CMK (cell line): ENCODE results near the gene CEACAM6.
"Not testable (repeated sequence)": the region's sequence is repeated elsewhere in the genome, so short reads cannot be mapped to it uniquely, and the experiment has no call there.

Experiments
- DNase-seq: peaks from one replicate; pipeline ENCODE4 v3.0.0-alpha.2; 2010; ENCODE audit warnings: low read depth

CEACAM6 gene

DNA sequence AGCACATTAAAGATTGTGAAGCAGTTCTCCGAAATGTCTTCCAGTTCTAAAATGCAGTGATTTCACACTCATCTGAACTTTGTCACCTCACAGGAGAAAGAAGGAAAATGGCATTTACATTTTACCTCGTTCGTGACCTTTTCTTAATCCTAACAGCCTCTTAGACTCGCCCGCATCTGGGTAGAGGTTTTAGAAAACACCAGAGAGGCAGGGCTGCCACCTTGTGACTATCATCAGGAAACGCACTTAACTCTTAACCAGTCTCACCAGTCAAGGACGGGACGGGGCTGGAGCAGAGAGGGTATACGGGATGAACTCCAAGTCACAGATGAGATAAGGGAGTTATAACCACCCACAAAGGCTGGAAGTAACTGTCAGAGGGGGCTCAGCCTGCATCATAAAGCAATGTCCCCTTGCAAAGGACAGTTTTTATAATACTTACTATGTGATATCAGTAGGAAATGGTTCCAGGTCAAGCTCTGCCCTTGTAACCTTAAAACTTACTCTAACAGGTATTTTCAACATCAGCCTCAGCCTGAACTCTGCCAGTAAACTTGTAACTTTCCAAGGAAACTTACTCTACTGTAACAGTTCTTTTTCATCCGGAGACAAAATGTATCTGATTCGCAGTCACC, 8.6 kb upstream of the CEACAM6 start:
- no peak for DNase-seq

DNA sequence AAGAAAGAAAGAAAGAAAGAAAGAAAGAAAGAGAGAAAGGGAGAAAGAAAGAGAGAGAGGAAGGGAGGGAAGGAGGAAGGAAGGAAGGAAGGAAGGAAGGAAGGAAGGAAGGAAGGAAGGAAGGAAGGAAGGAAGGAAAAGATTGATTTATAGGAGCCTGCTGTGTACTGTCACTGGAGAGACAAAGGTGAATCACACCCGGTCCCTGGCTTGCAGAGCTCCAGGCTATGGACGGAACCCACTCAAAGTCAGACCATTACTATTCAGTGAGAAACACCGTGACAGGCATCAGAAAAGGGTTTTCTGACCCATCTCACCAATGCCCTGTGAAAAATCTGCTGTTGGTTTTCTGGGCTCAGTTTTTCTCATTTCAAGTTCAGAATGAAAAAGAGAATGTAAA, 7.3 kb upstream of the CEACAM6 start:
- no peak for DNase-seq

DNA sequence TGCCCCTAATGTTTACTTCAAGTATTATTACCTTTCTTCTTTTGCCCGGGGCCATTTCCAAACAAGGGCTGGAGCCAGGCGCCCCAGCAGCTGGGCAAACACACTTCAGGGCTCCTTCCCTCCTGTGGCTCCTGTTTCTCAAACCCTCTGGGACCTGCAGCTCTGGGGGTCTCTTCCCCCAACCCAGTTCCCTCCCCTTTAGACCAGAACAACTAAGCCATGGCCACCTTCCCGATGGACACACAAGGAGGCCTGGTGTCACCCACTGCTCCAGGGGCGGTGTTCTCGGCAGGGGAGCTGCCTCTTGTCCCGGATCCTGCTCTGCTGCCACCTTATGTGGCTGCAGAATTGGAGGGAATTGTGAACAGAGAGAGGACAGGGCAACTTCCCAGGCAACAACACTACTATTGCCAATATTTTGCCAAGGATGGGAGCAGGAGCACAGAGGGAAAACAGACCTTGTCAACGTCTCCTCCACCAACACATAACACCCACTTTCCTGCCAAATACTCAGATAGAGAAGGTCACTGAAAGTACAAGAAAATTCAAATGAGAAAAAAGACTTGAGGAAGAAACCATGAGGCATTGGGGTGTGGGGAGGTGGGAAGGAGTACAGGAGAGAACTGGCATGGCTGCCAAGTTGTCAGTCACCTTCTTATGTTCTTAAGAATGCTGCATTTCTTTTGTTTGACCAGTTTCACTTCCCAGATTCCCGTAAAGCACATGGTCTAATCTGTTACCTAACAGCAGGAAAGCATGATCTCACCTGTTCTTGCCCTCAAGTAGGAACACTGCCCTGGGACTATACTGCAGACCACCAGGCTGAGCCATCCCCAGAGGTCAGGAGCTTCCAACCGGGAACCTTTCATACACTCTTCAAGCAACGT, 4.8 kb upstream of the CEACAM6 start:
- DNase-seq: not testable (repeated sequence)

GRCh38 chr19:41753159-41753558, 2.2 kb upstream of the CEACAM6 start:
- DNase-seq: peak; percentile 12

GRCh38 chr19:41753936-41754529, 1.3 kb upstream of the CEACAM6 start:
- peak; percentile 15 for DNase-seq

- no peak for DNase-seq
Observed at GRCh38 chr19:41758846-41759245, 3.5 kb downstream of the CEACAM6 start.

- no peak for DNase-seq
Observed at GRCh38 chr19:41767115-41767514, 11.8 kb downstream of the CEACAM6 start.

- not testable (repeated sequence) for DNase-seq
Observed at GRCh38 chr19:41768105-41768504, 12.8 kb downstream of the CEACAM6 start.

DNA sequence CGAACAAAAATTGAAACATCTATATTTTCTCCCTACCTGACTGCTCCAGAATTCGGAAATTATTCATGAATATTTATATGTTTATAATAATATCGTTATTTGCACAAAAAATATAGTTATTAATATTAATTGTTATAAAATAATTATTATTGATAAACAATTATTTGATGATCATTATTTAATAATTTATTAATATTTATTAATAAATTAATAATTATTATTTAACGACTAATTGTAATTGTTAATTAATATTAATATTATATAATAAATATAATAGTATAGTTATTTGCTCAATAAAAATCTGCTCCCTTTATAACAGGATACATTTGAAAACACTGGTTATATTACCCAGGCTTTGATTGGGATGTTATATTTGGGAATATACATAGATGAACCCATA, 14.3 kb downstream of the CEACAM6 start:
- DNase-seq: no peak

DNA sequence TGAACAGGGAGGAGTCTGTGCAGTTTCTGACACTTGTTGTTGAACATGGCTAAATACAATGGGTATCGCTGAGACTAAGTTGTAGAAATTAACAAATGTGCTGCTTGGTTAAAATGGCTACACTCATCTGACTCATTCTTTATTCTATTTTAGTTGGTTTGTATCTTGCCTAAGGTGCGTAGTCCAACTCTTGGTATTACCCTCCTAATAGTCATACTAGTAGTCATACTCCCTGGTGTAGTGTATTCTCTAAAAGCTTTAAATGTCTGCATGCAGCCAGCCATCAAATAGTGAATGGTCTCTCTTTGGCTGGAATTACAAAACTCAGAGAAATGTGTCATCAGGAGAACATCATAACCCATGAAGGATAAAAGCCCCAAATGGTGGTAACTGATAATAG, 16.1 kb downstream of the CEACAM6 start:
- DNase-seq: no peak

GRCh38 chr19:41774515-41774980, 19.2 kb downstream of the CEACAM6 start:
- no peak for DNase-seq

DNA sequence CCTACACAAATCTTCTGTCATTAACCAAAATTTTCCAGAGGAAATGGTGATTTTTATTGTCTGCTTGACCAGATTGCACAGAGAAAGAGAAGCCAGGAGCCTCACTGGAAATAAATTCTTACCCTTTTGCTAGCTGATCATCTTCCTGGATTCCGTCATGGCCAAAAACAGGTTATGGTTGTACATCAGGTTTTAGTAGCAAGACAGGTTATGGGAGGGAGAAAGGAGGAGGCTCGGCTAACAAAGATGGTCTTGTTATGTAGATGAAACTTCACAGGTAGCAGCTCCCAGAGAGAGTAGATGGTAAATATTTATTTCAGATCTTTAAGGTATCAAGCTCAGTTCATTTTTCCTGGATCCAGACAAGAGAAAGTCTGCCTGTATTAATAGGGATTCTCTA, 21.4 kb downstream of the CEACAM6 start:
- DNase-seq: no peak

DNA sequence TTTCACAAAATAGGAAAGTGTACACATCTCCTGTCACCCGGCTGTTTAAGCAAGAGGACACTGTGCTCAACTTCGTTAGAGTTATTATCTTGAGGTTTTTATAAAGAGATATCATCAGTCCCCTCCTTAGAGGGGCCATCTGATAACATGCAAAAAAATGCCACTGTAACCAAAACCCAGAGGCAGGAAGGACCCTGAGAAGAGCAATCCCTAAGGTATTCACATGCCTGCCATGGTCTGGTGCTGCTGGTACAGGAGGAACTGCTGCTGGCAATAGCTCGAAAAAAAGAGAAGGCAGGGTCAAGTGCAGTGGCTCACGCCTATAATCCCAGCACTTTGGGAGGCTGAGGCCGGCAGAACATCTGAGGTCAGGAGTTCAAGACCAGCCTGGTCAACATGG, 28.3 kb downstream of the CEACAM6 start:
- no peak for DNase-seq

DNA sequence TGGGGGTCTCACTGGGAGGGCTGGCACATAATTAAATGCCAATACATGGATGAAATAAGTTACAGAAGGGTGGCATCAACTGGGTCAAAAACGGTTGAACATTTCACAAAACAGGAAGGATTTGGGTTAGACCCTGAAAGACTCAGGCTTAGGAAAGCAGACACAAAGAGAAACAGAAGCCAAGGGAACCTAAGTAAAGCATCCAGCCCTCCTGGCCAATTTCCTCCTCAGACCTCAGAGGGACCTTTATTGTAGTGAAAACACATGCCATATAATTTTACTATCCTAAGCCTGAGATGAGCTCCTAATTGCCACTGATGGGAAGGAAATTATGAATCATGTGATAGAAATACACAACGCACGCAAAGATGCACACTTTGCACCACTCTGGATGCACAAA, 29.0 kb downstream of the CEACAM6 start:
- DNase-seq: no peak

GRCh38 chr19:41784743-41785142, 29.4 kb downstream of the CEACAM6 start:
- no peak for DNase-seq

- DNase-seq: peak; percentile 35
Observed at GRCh38 chr19:41785653-41786052, 30.3 kb downstream of the CEACAM6 start.

GRCh38 chr19:41787055-41787454, 31.7 kb downstream of the CEACAM6 start:
- DNase-seq: no peak

DNA sequence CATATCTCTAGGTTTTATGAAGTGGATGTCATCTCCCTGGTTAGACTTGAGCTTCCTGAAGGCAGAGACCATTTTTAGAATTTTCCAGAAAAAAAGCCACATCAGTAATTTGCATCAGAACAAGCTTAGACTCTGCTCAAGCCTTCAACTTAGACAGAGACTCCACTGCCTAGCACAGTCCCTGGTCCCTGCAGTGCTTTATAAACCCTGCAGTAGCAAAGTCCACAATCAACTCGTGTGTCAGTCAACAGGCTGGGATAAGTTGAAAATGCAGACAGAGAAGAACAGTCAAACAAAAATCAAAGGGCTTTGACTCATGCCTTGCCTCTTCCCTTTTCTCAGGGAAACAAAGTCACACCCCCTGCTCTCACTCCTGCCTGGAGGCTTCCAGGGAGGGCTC, 33.2 kb downstream of the CEACAM6 start:
- DNase-seq: not testable (repeated sequence)

DNA sequence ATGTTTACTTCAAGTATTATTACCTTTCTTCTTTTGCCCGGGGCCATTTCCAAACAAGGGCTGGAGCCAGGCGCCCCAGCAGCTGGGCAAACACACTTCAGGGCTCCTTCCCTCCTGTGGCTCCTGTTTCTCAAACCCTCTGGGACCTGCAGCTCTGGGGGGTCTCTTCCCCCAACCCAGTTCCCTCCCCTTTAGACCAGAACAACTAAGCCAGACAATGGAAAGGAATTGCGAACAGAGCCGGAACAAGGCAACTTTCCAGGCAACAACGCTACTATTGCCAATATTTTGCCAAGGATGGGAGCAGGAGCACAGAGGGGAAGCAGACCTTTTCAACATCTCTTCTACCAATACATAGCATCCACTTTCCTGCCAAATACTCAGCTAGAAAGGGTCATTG, 33.7 kb downstream of the CEACAM6 start:
- DNase-seq: not testable (repeated sequence)

DNA sequence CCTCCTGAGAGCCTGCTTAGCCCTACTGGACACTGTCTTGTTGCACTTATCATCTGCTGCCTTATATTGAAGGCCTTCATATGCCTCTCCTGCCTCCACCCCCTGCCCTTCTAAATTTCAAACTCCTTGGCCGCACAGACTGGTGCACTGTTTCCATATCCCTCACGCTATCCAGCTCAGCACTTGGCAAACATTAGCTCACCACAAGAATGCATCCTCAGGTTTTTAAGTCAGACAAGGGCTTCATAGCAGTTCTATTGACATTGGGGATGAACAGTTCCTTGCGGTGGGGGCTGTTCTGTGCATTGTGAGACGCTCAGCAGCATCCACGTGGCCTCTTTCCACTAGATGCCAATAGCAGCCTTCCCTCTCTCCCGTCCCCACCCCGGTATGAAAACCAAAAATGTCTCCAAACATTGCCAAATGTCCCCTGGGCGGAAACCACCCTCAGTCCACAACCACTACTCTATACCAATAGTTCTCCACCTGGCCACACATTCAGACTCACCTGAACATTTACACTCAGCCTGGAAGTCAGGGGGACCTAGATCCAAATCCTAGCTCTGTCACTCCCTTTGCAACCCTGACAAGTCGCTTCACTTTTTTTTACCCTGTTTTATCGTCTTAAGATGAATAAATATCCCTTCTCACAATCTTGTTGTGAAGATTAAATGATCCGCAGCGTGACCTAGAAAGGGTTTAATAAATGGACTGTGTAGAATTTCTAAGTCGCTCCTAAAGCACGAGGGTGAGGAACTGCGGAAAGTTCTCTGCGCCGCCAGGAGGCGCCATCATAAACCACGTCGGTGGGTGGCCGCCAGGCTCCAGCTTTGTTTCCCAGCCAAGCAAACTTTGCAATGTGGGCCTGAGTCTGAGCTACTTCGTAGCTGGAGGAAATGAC, 37.4 kb downstream of the CEACAM6 start:
- DNase-seq: peak; percentile 41

- no peak for DNase-seq
Observed at GRCh38 chr19:41793414-41793727, 38.0 kb downstream of the CEACAM6 start.

DNA sequence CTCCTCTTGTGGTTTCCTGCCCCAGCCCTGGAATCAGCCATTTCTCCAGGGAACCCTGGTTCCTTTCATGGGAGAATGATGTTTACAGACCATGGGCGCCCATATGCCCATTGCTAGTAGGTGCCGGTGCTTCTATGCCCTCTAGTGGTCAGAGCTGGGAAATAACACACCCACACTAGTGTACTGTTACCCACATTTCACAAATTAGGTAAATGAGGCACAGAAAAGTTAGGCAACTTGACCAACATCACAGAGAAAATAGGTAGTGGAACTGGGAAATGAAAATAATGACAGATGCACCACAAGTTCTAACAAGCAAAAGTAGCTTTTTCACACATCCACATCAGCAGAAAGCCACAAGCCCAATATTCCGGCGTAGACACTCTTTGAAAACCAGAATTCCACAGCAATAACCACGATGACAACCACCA, 39.7 kb downstream of the CEACAM6 start:
- peak; percentile 26 for DNase-seq
